Loucy (cell line): ENCODE measurements around the gene AJM1.

Experiments
- EZH2phosphoT487 ChIP-seq: fragments of 200-600 bp; IDR thresholded peaks from 2 replicates; pipeline ENCODE4 v1.6.1; 2018; ENCODE audit warnings: antibody characterized with exemption, mild to moderate bottlenecking, moderate library complexity, borderline replicate concordance
- TF ChIP-seq, protein P1 (sequence below): fragments of 200-600 bp; sonication (generic); conservative IDR thresholded peaks from 2 replicates; pipeline ENCODE4 v1.5.1; 2014; ENCODE audit warnings: mild to moderate bottlenecking, antibody characterized with exemption, low read length

DNA sequence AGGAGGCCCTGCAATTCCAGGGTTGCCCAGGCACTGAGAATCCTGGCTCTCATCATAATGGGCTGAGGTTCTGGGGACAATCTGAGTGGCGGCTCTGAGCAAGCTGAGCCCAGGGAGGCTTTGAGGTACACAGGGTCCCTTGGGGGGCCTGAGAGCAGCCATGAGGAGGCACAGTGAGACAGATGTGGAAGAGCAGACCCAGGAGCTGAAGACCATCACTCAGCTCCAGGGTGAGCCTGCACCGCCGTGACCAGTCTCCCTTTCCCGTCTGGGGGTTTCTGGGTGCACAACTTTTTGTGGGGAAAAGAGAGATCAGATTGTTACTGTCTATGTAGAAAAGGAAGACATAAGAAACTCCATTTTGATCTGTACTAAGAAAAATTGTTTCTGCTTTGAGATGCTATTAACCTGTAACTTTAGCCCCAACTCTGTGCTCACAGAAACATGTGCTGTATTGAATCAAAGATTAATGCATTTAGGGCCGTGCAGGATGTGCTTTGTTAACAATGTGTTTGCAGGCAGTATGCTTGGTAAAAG is 46.0 kb upstream of the AJM1 start, which contains the start of gene CCDC183:
- TF ChIP-seq, protein P1, sequence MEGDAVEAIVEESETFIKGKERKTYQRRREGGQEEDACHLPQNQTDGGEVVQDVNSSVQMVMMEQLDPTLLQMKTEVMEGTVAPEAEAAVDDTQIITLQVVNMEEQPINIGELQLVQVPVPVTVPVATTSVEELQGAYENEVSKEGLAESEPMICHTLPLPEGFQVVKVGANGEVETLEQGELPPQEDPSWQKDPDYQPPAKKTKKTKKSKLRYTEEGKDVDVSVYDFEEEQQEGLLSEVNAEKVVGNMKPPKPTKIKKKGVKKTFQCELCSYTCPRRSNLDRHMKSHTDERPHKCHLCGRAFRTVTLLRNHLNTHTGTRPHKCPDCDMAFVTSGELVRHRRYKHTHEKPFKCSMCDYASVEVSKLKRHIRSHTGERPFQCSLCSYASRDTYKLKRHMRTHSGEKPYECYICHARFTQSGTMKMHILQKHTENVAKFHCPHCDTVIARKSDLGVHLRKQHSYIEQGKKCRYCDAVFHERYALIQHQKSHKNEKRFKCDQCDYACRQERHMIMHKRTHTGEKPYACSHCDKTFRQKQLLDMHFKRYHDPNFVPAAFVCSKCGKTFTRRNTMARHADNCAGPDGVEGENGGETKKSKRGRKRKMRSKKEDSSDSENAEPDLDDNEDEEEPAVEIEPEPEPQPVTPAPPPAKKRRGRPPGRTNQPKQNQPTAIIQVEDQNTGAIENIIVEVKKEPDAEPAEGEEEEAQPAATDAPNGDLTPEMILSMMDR = no peak
- no peak for TF ChIP-seq EZH2phosphoT487
